HepG2 (cell line): ENCODE results near the gene AFG1L. TPM values are rescaled to one million over a fixed set of nuclear protein-coding genes. Genes with fewer than 3 reads are reported as not detected.

Experiments used
- ASH2L ChIP-seq: fragments of 300-600, 200-600 bp; sonication (generic); IDR thresholded peaks from 2 replicates; pipeline ENCODE4 v1.7.0; 2017; ENCODE audit warnings: low read depth, mild to moderate bottlenecking, moderate library complexity, mixed read lengths, low read length; ENCODE audit not compliant: insufficient read length
- CTCF ChIP-seq: sonication (generic); formaldehyde crosslinking; IDR thresholded peaks from 2 replicates; pipeline ENCODE4 v1.5.0; 2020; ENCODE audit warnings: mild to moderate bottlenecking, missing genetic modification reagents, moderate library complexity
- HCFC1 ChIP-seq: fragments of 150-350 bp; IDR thresholded peaks from 2 replicates; pipeline ENCODE4 v1.6.1; 2014; ENCODE audit warnings: low read depth, low read length
- HNRNPK ChIP-seq: fragments of 200-400 bp; formaldehyde crosslinking; IDR thresholded peaks from 2 replicates; pipeline ENCODE4 v1.6.1; 2018; ENCODE audit warnings: low read length, low read depth, moderate library complexity, mild to moderate bottlenecking; ENCODE audit not compliant: poor library complexity, severe bottlenecking
- KAT7 ChIP-seq: IDR thresholded peaks from 2 replicates; pipeline ENCODE4 v1.6.1; 2018; ENCODE audit warnings: borderline replicate concordance, missing compliant biosample characterization
- MTERF4 ChIP-seq: sonication (generic); formaldehyde crosslinking; IDR thresholded peaks from 2 replicates; pipeline ENCODE4 v1.8.0; 2023; ENCODE audit warnings: mild to moderate bottlenecking, missing genetic modification reagents
- SMC3 ChIP-seq: IDR thresholded peaks from 2 replicates; pipeline ENCODE4 v1.6.1; 2011; ENCODE audit warnings: low read length, improper control_type of control experiment
- SP1 ChIP-seq, 2 experiments: fragments of 450-650 bp in 1 of 2; sonication (generic) in 1 of 2; formaldehyde crosslinking in 1 of 2; IDR thresholded peaks; 2 replicates each; pipeline versions ENCODE4 v1.4.0 to v1.6.1; 2016 to 2020; ENCODE audit warnings: missing genetic modification reagents in 1 of 2
- THAP11 ChIP-seq: IDR thresholded peaks from 2 replicates; pipeline ENCODE4 v1.6.1; 2016; ENCODE audit warnings: missing biosample characterization, missing genetic modification reagents
- YY1 ChIP-seq: IDR thresholded peaks from 2 replicates; pipeline ENCODE4 v1.6.1; 2011; ENCODE audit warnings: low read length, low read depth, moderate library complexity, mild to moderate bottlenecking; ENCODE audit not compliant: insufficient read depth, insufficient replicate concordance
- ZBTB7A ChIP-seq: sonication (generic); formaldehyde crosslinking; IDR thresholded peaks from 2 replicates; pipeline ENCODE4 v1.8.0; 2022; ENCODE audit warnings: mild to moderate bottlenecking, missing genetic modification reagents
- ZNF235 ChIP-seq: sonication (generic); formaldehyde crosslinking; IDR thresholded peaks from 2 replicates; pipeline ENCODE4 v1.8.1; 2023; ENCODE audit warnings: mild to moderate bottlenecking, missing genetic modification reagents, borderline replicate concordance
- ZNF275 ChIP-seq: sonication (generic); formaldehyde crosslinking; IDR thresholded peaks from 2 replicates; pipeline ENCODE4 v1.8.0; 2022; ENCODE audit warnings: missing genetic modification reagents, mild to moderate bottlenecking, inconsistent platforms, borderline replicate concordance
- ZNF883 ChIP-seq: sonication (generic); formaldehyde crosslinking; IDR thresholded peaks from 2 replicates; pipeline ENCODE4 v1.5.1; 2020; ENCODE audit warnings: mild to moderate bottlenecking, missing genetic modification reagents; ENCODE audit errors: not compliant biosample characterization
- polyA plus RNA-seq, 8 experiments: library from polyadenylated mRNA; depleted of rRNA in 3 of 8; stranded (reverse) in 7 of 8; unstranded in 1 of 8; fragments of >200 nt; fragmentation: Illumina TruSeq in 4 of 8; extraction: Trizol in 4 of 8; gene quantifications; 2 replicates each; pipeline versions ENCODE4 v1.2.1 to v1.2.3, GENCODE V29; 2011 to 2016; ENCODE audit warnings: low read depth in 4 of 8, missing spikeins in 1 of 8, mixed read lengths in 1 of 8; ENCODE audit not compliant: insufficient read depth in 1 of 8
- total RNA-seq, 5 experiments: library from RNA; depleted of rRNA; stranded (reverse); fragments of >200 nt; fragmentation: Illumina TruSeq; extraction: Trizol; gene quantifications; 2 replicates each; pipeline ENCODE4 v1.2.3, GENCODE V29; 2016; ENCODE audit warnings: low read depth in 1 of 5
- TF ChIP-seq, protein P1 (sequence below): sonication (generic); formaldehyde crosslinking; IDR thresholded peaks from 2 replicates; pipeline ENCODE4 v1.4.0; 2020; ENCODE audit warnings: mild to moderate bottlenecking, missing genetic modification reagents, borderline replicate concordance
- TF ChIP-seq, protein P2 (sequence below): sonication (generic); formaldehyde crosslinking; IDR thresholded peaks from 2 replicates; pipeline ENCODE4 v1.4.0; 2020; ENCODE audit warnings: missing genetic modification reagents

Gene AFG1L
- total and polyA plus RNA-seq, 2 of the 13 experiments (the other 11 are each of a cell fraction or from before 2014, with no cell fraction given): 3.1 to 14.0 TPM

DNA sequence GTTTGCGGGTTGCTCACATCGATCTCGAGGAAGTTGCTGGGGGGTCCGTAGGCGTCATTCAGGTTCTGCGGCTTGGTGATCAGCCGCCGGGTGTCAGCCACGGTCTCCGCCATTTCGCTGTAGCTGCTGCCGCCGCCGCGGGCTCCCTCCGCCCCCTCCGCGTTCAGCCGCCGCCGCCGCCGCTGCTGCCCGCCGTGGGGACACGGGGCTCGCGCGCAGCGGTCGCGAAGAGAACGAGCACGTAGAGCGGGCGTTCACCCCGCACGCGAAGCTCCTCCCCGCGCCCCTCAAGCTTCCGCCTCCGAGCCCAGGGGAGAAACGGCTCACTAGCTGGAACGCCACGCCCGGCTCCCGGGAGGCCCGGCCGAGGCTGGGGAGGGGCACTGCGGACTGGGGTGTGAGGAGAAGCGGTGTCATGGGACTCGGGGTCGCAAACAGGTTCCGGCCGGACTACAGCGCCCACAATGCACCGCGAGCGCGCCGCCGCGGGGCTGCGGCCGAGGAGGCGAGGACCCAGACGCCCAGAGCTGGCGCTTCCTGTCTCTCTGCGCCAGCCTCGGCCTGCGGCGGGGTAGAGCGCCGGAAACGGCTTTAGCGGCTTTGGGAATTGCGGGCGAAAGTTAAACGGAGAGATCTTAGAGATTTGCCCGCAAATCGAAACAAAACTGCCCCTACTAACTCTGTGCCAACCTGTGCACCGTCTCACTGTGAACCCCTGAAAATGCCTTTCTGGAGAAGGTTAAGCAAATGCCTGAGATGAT, 33.9 kb upstream of the AFG1L start, which contains the start of gene SNX3 (continued):
- TF ChIP-seq HNRNPK: peak; percentile 77
- TF ChIP-seq MTERF4 (CRISPR knock-in tag): peak; percentile 23; the same call in 1 of the 2 replicates
- TF ChIP-seq HCFC1: peak; percentile 79
- TF ChIP-seq THAP11 (CRISPR knock-in tag): peak; percentile 98
- peak; percentile 21 for TF ChIP-seq ZNF883
- TF ChIP-seq YY1: peak; percentile 69
- TF ChIP-seq, protein P1, sequence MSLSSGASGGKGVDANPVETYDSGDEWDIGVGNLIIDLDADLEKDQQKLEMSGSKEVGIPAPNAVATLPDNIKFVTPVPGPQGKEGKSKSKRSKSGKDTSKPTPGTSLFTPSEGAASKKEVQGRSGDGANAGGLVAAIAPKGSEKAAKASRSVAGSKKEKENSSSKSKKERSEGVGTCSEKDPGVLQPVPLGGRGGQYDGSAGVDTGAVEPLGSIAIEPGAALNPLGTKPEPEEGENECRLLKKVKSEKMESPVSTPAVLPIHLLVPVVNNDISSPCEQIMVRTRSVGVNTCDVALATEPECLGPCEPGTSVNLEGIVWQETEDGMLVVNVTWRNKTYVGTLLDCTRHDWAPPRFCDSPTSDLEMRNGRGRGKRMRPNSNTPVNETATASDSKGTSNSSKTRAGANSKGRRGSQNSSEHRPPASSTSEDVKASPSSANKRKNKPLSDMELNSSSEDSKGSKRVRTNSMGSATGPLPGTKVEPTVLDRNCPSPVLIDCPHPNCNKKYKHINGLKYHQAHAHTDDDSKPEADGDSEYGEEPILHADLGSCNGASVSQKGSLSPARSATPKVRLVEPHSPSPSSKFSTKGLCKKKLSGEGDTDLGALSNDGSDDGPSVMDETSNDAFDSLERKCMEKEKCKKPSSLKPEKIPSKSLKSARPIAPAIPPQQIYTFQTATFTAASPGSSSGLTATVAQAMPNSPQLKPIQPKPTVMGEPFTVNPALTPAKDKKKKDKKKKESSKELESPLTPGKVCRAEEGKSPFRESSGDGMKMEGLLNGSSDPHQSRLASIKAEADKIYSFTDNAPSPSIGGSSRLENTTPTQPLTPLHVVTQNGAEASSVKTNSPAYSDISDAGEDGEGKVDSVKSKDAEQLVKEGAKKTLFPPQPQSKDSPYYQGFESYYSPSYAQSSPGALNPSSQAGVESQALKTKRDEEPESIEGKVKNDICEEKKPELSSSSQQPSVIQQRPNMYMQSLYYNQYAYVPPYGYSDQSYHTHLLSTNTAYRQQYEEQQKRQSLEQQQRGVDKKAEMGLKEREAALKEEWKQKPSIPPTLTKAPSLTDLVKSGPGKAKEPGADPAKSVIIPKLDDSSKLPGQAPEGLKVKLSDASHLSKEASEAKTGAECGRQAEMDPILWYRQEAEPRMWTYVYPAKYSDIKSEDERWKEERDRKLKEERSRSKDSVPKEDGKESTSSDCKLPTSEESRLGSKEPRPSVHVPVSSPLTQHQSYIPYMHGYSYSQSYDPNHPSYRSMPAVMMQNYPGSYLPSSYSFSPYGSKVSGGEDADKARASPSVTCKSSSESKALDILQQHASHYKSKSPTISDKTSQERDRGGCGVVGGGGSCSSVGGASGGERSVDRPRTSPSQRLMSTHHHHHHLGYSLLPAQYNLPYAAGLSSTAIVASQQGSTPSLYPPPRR: no peak; the same call in 1 of the 2 replicates
- TF ChIP-seq, protein P2, sequence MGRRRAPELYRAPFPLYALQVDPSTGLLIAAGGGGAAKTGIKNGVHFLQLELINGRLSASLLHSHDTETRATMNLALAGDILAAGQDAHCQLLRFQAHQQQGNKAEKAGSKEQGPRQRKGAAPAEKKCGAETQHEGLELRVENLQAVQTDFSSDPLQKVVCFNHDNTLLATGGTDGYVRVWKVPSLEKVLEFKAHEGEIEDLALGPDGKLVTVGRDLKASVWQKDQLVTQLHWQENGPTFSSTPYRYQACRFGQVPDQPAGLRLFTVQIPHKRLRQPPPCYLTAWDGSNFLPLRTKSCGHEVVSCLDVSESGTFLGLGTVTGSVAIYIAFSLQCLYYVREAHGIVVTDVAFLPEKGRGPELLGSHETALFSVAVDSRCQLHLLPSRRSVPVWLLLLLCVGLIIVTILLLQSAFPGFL (CRISPR knock-in tag): no peak
- no peak for TF ChIP-seq SP1 (IDR thresholded peaks at IDR 0.05)
- TF ChIP-seq SP1 (CRISPR knock-in tag; IDR thresholded peaks at IDR 0.05): peak; percentile 60; the same call in 1 of the 2 replicates
- TF ChIP-seq KAT7 (CRISPR knock-in tag): peak; percentile 42; the same call in 1 of the 2 replicates
- TF ChIP-seq CTCF: peak; percentile 42
- TF ChIP-seq SMC3: 0 out of 2 replicates have a peak, but pooled peaks have one; percentile 1
- peak; percentile 62 for TF ChIP-seq ZBTB7A (CRISPR knock-in tag)
- TF ChIP-seq ZNF235 (CRISPR knock-in tag): peak; percentile 55; the same call in 1 of the 2 replicates
- peak; percentile 42; the same call in 1 of the 2 replicates for TF ChIP-seq ZNF275
- TF ChIP-seq ASH2L: peak; percentile 95
